8988T (cell line): ENCODE results near the gene ZNF879.
A peak's percentile ranks its signal among the peaks of the same experiment; 100 is the strongest.

Experiments used
- DNase-seq: peaks from one replicate; pipeline ENCODE4 v3.0.0; 2011

The ZNF879 gene

GRCh38 chr5:179023528-179024189, at the start of gene ZNF879:
Gene ZNF879 (plus strand): TSS chr5:179023804. CDS start chr5:179025005, 1,201 bp downstream.
- peak; percentile 70 for DNase-seq

- no peak for DNase-seq
Observed at GRCh38 chr5:178981381-178981780, 42.2 kb upstream of the ZNF879 start.

GRCh38 chr5:178982941-178983340, 40.7 kb upstream of the ZNF879 start:
- DNase-seq: no peak

GRCh38 chr5:178983728-178984127, 39.9 kb upstream of the ZNF879 start:
- DNase-seq: no peak

GRCh38 chr5:178984145-178985072, 39.2 kb upstream of the ZNF879 start:
- no peak for DNase-seq

- no peak for DNase-seq
Observed at GRCh38 chr5:178986326-178986960, 37.2 kb upstream of the ZNF879 start.

- DNase-seq: no peak
Observed at GRCh38 chr5:178988436-178989220, 35.0 kb upstream of the ZNF879 start.

GRCh38 chr5:178989311-178989710, 34.3 kb upstream of the ZNF879 start:
- no peak for DNase-seq

- DNase-seq: no peak
Observed at GRCh38 chr5:178990491-178990890, 33.1 kb upstream of the ZNF879 start.

- DNase-seq: no peak
Observed at GRCh38 chr5:178991190-178992145, 32.1 kb upstream of the ZNF879 start.

- DNase-seq: no peak
Observed at GRCh38 chr5:178992291-178992895, 31.2 kb upstream of the ZNF879 start.

- DNase-seq: no peak
Observed at GRCh38 chr5:178993236-178993765, 30.3 kb upstream of the ZNF879 start.

- no peak for DNase-seq
Observed at GRCh38 chr5:178993955-178994579, 29.5 kb upstream of the ZNF879 start.

- no peak for DNase-seq
Observed at GRCh38 chr5:178994580-178995340, 28.8 kb upstream of the ZNF879 start, which contains the start of gene GRM6. Gene GRM6 (minus strand): TSS chr5:178995320. CDS start chr5:178994944, 376 bp downstream.

GRCh38 chr5:178995341-178995690, 28.3 kb upstream of the ZNF879 start:
- DNase-seq: no peak

- no peak for DNase-seq
Observed at GRCh38 chr5:178996156-178996555, 27.4 kb upstream of the ZNF879 start.

- DNase-seq: no peak
Observed at GRCh38 chr5:178997191-178997590, 26.4 kb upstream of the ZNF879 start.

- no peak for DNase-seq
Observed at GRCh38 chr5:178998441-178998840, 25.2 kb upstream of the ZNF879 start.

- DNase-seq: no peak
Observed at GRCh38 chr5:179006564-179006963, 17.0 kb upstream of the ZNF879 start.

- DNase-seq: no peak
Observed at GRCh38 chr5:179008667-179009066, 14.9 kb upstream of the ZNF879 start.
